CD4-positive, alpha-beta memory T cell (primary cell): Measurements from ENCODE around the gene TENT5C. TPM values are rescaled to one million over a fixed set of nuclear protein-coding genes. Genes with fewer than 3 reads are reported as not detected.
"Not testable (repeated sequence)": the region's sequence is repeated elsewhere in the genome, so short reads cannot be mapped to it uniquely, and the experiment has no call there.

Experiments used
- CTCF ChIA-PET: fragments of 350-600 bp; sonication (Branson Sonifier 250); formaldehyde crosslinking; loops from one replicate; lab custom pipeline; 2021; ENCODE audit warnings: inconsistent platforms; ENCODE audit not compliant: partially characterized antibody; lab: Charles Lee
- POLR2A ChIA-PET: fragments of 350-600 bp; sonication (Branson Sonifier 250); formaldehyde crosslinking; loops from one replicate; lab custom pipeline; 2021; ENCODE audit not compliant: partially characterized antibody; lab: Charles Lee
- DNase-seq, 5 donors: peaks; one replicate each; pipeline versions ENCODE4 v3.0.0 to v3.0.0-alpha.2; 2020 to 2022; ENCODE audit warnings: mixed read lengths in 1 of 5
- H3K27ac ChIP-seq: one replicate; pipeline ENCODE4 v1.7.0; 2013; ENCODE audit warnings: low read depth, low read length
- H3K27me3 ChIP-seq: 2 replicates; pipeline ENCODE4 v1.7.0; 2013; ENCODE audit warnings: mild to moderate bottlenecking, low read length, moderate library complexity; ENCODE audit not compliant: insufficient read depth
- H3K36me3 ChIP-seq: 2 replicates; pipeline ENCODE4 v1.7.0; 2013; ENCODE audit warnings: mild to moderate bottlenecking, low read length, moderate library complexity; ENCODE audit not compliant: insufficient read depth
- H3K4me1 ChIP-seq: 2 replicates; pipeline ENCODE4 v1.7.0; 2013; ENCODE audit warnings: mild to moderate bottlenecking, low read length, moderate library complexity; ENCODE audit not compliant: insufficient read depth
- H3K4me3 ChIP-seq, 2 donors: one replicate each; pipeline ENCODE4 v1.7.0; 2013; ENCODE audit warnings: low read length in 2 of 2, mild to moderate bottlenecking in 1 of 2
- H3K9me3 ChIP-seq, 2 donors: one replicate each; pipeline ENCODE4 v1.7.0; 2013; ENCODE audit warnings: low read length in 2 of 2, control low read depth in 1 of 2; ENCODE audit not compliant: control insufficient read depth in 1 of 2
- H3K27ac Mint-ChIP-seq, 7 donors: one replicate each; pipeline ENCODE4 v1.8.0; 2020 to 2021; ENCODE audit warnings: mixed read lengths in 7 of 7, mild to moderate bottlenecking in 6 of 7, inconsistent platforms in 3 of 7, moderate library complexity in 3 of 7
- H3K27me3 Mint-ChIP-seq, 2 donors: one replicate each; pipeline ENCODE4 v1.8.0; 2020 to 2021; ENCODE audit warnings: mixed read lengths in 2 of 2
- H3K36me3 Mint-ChIP-seq, 2 donors: one replicate each; pipeline ENCODE4 v1.8.0; 2020 to 2021; ENCODE audit warnings: mixed read lengths in 2 of 2, inconsistent platforms in 1 of 2, mild to moderate bottlenecking in 1 of 2
- H3K4me1 Mint-ChIP-seq, 4 donors: one replicate each; pipeline ENCODE4 v1.8.0; 2020 to 2021; ENCODE audit warnings: mixed read lengths in 4 of 4, mild to moderate bottlenecking in 1 of 4
- H3K4me3 Mint-ChIP-seq, 8 donors: one replicate each; pipeline ENCODE4 v1.8.0; 2020 to 2021; ENCODE audit warnings: mixed read lengths in 8 of 8, mild to moderate bottlenecking in 7 of 8, moderate library complexity in 6 of 8, inconsistent platforms in 3 of 8
- H3K9me3 Mint-ChIP-seq, 8 donors: one replicate each; pipeline ENCODE4 v1.8.0; 2020 to 2021; ENCODE audit warnings: mixed read lengths in 8 of 8, mild to moderate bottlenecking in 5 of 8, inconsistent platforms in 3 of 8, moderate library complexity in 1 of 8
- intact Hi-C: fragments of 100-400 bp; cut with micrococcal nuclease; formaldehyde crosslinking; loops from one replicate; pipeline ENCODE4 v1.15.1; 2023
- polyA plus RNA-seq, 2 donors: library from polyadenylated mRNA; unstranded; fragments of 300-500 nt; fragmentation: Illumina TruSeq; gene quantifications; one replicate each; pipeline ENCODE4 v1.2.3, GENCODE V29; 2021
- total RNA-seq, 2 experiments: library from RNA; stranded (reverse); gene quantifications; one replicate each; pipeline ENCODE4 v1.2.3, GENCODE V29; 2021

The TENT5C gene
- total RNA-seq (10 to 100 TPM; 13.9 to 14.8 TPM), polyA plus RNA-seq (10 to 100 TPM in 1 of 2 donors, 1 to 10 TPM in 1; 5.3 to 43.0 TPM)

DNA sequence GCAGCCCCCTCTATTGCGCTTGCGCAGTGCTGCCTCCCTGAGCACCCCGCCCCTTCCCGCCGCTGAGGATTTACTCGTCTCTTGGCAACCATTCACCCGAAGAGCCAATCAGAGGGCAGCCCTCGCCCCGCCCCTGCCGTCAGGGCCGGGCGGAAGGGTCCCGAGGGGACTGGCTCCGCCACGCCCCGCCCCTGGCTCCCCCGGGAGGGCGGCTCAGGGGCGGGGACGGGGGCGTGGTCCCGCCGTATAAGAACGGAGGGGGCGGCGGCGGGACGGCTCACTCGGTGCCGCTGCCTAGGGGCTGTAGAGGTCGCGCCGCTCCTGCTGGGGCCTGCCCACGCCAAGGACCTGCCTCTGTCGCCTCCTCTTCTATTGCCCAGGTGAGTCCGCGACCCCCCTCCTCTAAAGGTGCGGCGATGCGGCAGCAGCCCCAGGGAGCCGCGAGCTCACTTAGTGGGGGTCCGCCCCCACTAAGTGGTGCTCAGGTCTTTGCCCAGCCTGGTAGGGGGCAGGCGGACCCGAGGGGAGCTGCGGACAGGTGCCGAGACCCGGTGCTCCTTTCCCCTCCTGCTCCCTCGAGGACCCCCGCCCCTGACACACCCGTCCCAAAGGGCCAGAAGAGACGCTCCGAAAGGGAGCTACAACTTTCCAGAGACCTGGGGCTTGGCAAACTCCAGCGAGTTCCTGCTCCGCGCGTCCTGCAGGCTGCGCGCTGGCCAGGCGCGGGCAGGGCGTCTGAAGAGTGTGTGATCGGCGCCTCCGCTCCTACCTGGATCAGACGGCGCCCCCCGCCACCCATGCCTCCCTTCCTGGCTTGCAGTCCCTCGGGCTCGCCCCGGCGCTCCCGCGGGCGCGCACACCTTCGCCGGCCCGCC lies at the start of gene TENT5C:
TSS of gene TENT5C (plus strand) at position 275 of the 875 bp plus-strand sequence. CDS start 16,821 bp downstream, outside the sequence.
- Histone ChIP-seq H3K27ac (peak within 1 kb of the TSS; percentile 92), H3K4me3 (peak within 1 kb of the TSS; percentile 93 to 98), H3K9me3 (no peaks in the 10 kb centered on the region), H3K36me3 (no peaks in the 10 kb centered on the region), H3K27me3 (no peaks in the 10 kb centered on the region), H3K4me1 (peaks cover 43% of the 10 kb centered on the region)
- no peaks in the 10 kb centered on the region for H3K9me3 Mint-ChIP-seq
- ChIA-PET CTCF (interaction anchor here (0.6 to 13.9 kb wide), 10 partner anchors 17 to 551 kb away, joined by 3 to 135 read pairs (median 11); no protein-coding TSS in a partner anchor), POLR2A (interaction anchor here (0.6 to 12.2 kb wide), 26 partner anchors 9 to 851 kb away, joined by 3 to 493 read pairs (median 6); partner anchors contain the start of genes CD2 and MAN1A2)
- peak within 1 kb of the TSS; percentile 94 to 100 (median 99) for H3K27ac Mint-ChIP-seq
- peaks cover 21 to 36% of the 10 kb centered on the region in 2 donors for H3K36me3 Mint-ChIP-seq
- DNase-seq = peak; percentile 99 to 100 (median 99)
- no peaks in the 10 kb centered on the region for H3K27me3 Mint-ChIP-seq
- intact Hi-C loops = loop anchor here (1.0 to 10.0 kb wide), 10 partner anchors 9 to 1536 kb away; partner anchors contain the start of genes CD2, TTF2 and WARS2
- peaks cover 28 to 59% (median 37%) of the 10 kb centered on the region in 4 donors for H3K4me1 Mint-ChIP-seq
- H3K4me3 Mint-ChIP-seq = peak within 1 kb of the TSS; percentile 91 to 100 (median 98)

DNA sequence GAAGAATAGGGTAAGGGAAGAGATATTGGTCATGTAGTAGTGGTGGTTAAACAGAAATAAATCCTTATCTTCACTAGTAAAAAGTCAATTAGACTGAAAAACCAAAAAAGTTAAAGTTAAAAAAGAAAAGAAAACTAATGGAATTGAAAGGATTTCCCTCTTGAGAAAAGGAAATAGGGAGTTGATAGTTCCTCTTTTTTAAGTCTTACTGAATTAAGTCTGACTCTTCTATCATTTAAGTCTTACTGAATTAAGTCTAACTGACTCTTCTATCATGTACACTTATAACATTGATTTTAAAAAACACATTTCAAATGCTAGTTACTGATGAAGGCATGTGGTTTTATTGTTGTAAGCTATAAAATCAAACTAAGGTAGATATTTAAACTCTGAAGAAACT lies 49.5 kb upstream of the TENT5C start:
- no peaks in the 10 kb centered on the region for H3K4me1 ChIP-seq
- intact Hi-C loops = no loop called here
- ChIA-PET CTCF (interaction anchor here (2.8 kb wide), 1 partner anchor 202 kb away, joined by 8 read pairs; no protein-coding TSS in a partner anchor), POLR2A (no interaction called here)
- H3K27me3 Mint-ChIP-seq = no peaks in the 10 kb centered on the region
- no peaks in the 10 kb centered on the region for H3K9me3 ChIP-seq
- no peak overlapping the region for H3K27ac ChIP-seq
- DNase-seq = no peak
- H3K36me3 ChIP-seq = no peaks in the 10 kb centered on the region
- no peak overlapping the region for H3K4me3 ChIP-seq
- H3K27me3 ChIP-seq = no peaks in the 10 kb centered on the region
- peaks cover 0 to 7% of the 10 kb centered on the region in 2 donors for H3K36me3 Mint-ChIP-seq
- peaks cover 0 to under 1% (median 0%) of the 10 kb centered on the region in 4 donors for H3K4me1 Mint-ChIP-seq
- H3K4me3 Mint-ChIP-seq = no peak overlapping the region
- H3K9me3 Mint-ChIP-seq = peaks cover 3 to 12% (median 8%) of the 10 kb centered on the region in 8 donors
- no peak overlapping the region for H3K27ac Mint-ChIP-seq

DNA sequence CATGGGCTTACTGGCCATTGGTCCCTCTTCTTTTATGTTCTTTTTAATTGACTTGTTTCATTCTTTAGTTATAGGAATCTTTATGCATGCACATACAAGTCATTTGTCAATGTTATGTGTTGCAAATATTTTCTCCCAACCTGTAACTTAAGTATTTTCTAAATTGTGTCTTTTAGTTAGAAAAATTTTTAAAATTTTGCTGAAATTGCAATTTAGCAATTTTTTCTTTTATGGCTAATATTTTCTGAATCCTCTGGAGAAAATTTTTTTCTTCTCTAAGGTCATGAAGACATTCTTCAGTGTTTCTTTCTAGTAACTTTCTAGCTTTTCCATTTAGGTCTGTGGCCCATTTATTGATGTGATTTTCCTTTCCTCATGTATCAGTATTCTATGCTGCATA lies 48.9 kb upstream of the TENT5C start:
- peaks cover 0 to 4% (median under 1%) of the 10 kb centered on the region in 4 donors for H3K4me1 Mint-ChIP-seq

DNA sequence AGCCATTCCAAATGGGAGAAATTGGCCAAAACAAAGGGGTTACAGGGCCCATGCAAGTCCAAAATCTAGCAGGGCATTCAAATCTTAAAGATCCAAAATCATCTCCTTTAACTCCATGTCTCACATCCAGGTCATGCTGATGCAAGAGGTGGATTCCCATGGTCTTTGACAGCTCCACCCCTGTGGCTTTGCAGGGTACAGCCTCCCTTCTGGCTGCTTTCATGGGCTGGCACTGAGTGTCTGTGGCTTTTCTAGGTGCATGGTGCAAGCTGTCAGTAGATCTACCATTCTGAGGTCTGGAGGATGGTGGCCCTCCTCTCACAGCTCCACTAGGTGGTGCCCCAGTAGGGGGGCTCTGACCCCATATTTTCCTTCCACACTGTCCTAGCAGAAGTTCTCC lies 47.4 kb upstream of the TENT5C start:
- H3K4me1 ChIP-seq, H3K36me3 Mint-ChIP-seq, H3K4me1 Mint-ChIP-seq, H3K9me3 ChIP-seq, H3K27me3 Mint-ChIP-seq, intact Hi-C loops, POLR2A ChIA-PET, H3K27ac Mint-ChIP-seq, H3K27ac ChIP-seq, H3K27me3 ChIP-seq, DNase-seq, H3K4me3 ChIP-seq, H3K4me3 Mint-ChIP-seq, H3K36me3 ChIP-seq: not testable (repeated sequence)
- CTCF ChIA-PET = interaction anchor here (1.1 kb wide), 1 partner anchor 23 kb away, joined by 3 read pairs; no protein-coding TSS in a partner anchor
- peaks cover 3 to 12% (median 8%) of the 10 kb centered on the region in 8 donors for H3K9me3 Mint-ChIP-seq

More for the DNA sequence above, 48.9 kb upstream of the TENT5C start:
- no peaks in the 10 kb centered on the region for H3K27me3 Mint-ChIP-seq
- ChIA-PET CTCF (interaction anchor here (2.8 kb wide), 1 partner anchor 201 kb away, joined by 8 read pairs; no protein-coding TSS in a partner anchor), POLR2A (no interaction called here)
- H3K36me3 Mint-ChIP-seq = peaks cover 0 to 7% of the 10 kb centered on the region in 2 donors
- H3K27ac Mint-ChIP-seq = no peak overlapping the region
- Histone ChIP-seq H3K36me3 (no peaks in the 10 kb centered on the region), H3K27me3 (no peaks in the 10 kb centered on the region), H3K4me1 (no peaks in the 10 kb centered on the region), H3K4me3 (no peak overlapping the region), H3K9me3 (no peaks in the 10 kb centered on the region), H3K27ac (no peak overlapping the region)
- peaks cover 3 to 12% (median 8%) of the 10 kb centered on the region in 8 donors for H3K9me3 Mint-ChIP-seq
- DNase-seq = no peak
- intact Hi-C loops = no loop called here
- no peak overlapping the region for H3K4me3 Mint-ChIP-seq

DNA sequence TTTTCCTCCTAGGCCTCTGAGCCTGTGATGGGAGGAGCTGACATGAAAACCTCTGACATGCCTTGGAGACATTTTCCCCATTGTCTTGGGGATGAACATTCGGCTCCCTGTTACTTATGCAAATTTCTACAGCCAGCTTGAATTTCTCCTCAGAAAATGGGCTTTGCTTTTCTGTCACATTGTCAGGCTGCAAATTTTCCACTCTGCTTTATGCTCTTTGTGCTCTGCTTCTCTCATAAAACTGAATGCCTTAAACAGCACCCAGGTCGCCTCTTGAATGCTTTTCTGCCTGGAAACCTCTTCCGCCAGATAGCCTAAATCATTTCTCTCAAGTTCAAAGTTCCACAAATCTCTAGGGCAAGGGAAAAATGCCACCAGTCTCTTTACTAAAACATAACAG lies 46.7 kb upstream of the TENT5C start:
- CTCF ChIA-PET = interaction anchor here (1.1 kb wide), 1 partner anchor 24 kb away, joined by 3 read pairs; no protein-coding TSS in a partner anchor
- Mint-ChIP-seq H3K9me3 (peaks cover 3 to 12% (median 8%) of the 10 kb centered on the region in 8 donors), H3K4me3 (no peak overlapping the region), H3K27ac (no peak overlapping the region), H3K27me3 (no peaks in the 10 kb centered on the region), H3K4me1 (peaks cover 0 to 4% (median under 1%) of the 10 kb centered on the region in 4 donors), H3K36me3 (peaks cover 0 to 7% of the 10 kb centered on the region in 2 donors)
- no peak overlapping the region for H3K27ac ChIP-seq
- no peaks in the 10 kb centered on the region for H3K4me1 ChIP-seq
- DNase-seq = no peak
- H3K36me3 ChIP-seq = no peaks in the 10 kb centered on the region
- H3K9me3 ChIP-seq = no peaks in the 10 kb centered on the region
- no peak overlapping the region for H3K4me3 ChIP-seq
- intact Hi-C loops = no loop called here
- no peaks in the 10 kb centered on the region for H3K27me3 ChIP-seq
- POLR2A ChIA-PET = no interaction called here

DNA sequence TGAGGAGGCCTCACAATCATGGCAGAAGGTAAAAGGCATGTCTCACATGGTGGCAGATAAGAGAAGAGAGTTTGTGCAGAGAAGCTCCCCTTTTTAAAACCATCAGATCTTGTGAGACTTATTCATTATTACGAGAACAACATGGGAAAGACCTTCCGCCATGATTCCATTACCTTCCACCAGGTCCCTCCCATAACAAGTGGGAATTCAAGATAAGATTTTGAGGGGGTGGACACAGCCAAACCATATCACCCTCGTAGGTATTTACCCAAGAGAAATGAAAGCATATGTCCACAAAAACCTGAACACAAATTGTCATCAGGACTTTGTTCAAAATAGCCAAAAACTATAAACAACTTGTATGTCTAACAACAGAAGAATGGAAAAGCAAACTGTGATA lies 45.9 kb upstream of the TENT5C start:
- H3K4me3 Mint-ChIP-seq = no peak overlapping the region
- POLR2A ChIA-PET = no interaction called here
- H3K27ac Mint-ChIP-seq = no peak overlapping the region
- H3K27me3 Mint-ChIP-seq = no peaks in the 10 kb centered on the region
- no peaks in the 10 kb centered on the region for H3K27me3 ChIP-seq
- CTCF ChIA-PET = interaction anchor here (4.1 kb wide), 1 partner anchor 24 kb away, joined by 20 read pairs; no protein-coding TSS in a partner anchor
- H3K36me3 Mint-ChIP-seq = peaks cover 0 to 7% of the 10 kb centered on the region in 2 donors
- H3K4me1 Mint-ChIP-seq = peaks cover 0 to 4% (median under 1%) of the 10 kb centered on the region in 4 donors
- no peak overlapping the region for H3K27ac ChIP-seq
- H3K4me1 ChIP-seq = no peaks in the 10 kb centered on the region
- DNase-seq = no peak
- intact Hi-C loops = no loop called here
- H3K36me3 ChIP-seq = no peaks in the 10 kb centered on the region
- peaks cover 3 to 12% (median 8%) of the 10 kb centered on the region in 8 donors for H3K9me3 Mint-ChIP-seq
- H3K9me3 ChIP-seq = no peaks in the 10 kb centered on the region
- no peak overlapping the region for H3K4me3 ChIP-seq

DNA sequence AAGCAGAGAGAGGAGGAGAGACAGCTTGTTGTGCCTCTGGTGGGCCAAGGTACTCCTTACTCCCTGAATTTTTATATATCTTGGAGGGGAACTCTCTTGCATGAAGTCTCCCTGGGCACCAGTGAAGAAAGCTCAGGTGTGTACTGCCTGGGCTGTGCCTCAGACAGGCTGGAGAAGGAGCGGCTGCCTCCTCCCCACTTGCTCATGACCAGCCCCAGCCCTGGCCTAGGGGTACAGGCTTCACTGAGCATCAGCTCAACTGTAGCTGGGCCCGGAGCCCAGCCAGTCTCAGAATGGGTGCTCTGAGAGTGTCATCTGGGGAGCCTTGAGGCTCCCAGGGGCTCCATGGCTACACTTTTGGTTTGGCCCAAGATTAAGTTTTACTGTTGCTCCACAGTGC lies 44.8 kb upstream of the TENT5C start:
- H3K4me3 Mint-ChIP-seq = no peak overlapping the region

More for the DNA sequence above, 44.8 kb upstream of the TENT5C start:
- no peaks in the 10 kb centered on the region for H3K9me3 ChIP-seq
- peaks cover 3 to 12% (median 8%) of the 10 kb centered on the region in 8 donors for H3K9me3 Mint-ChIP-seq
- H3K27me3 ChIP-seq = no peaks in the 10 kb centered on the region
- H3K27ac Mint-ChIP-seq = no peak overlapping the region
- intact Hi-C loops = no loop called here
- CTCF ChIA-PET = interaction anchor here (4.1 kb wide), 1 partner anchor 25 kb away, joined by 20 read pairs; no protein-coding TSS in a partner anchor
- H3K4me1 ChIP-seq = no peaks in the 10 kb centered on the region
- no peak overlapping the region for H3K27ac ChIP-seq
- DNase-seq = no peak
- H3K36me3 Mint-ChIP-seq = peaks cover 0 to 7% of the 10 kb centered on the region in 2 donors
- POLR2A ChIA-PET = no interaction called here
- no peaks in the 10 kb centered on the region for H3K36me3 ChIP-seq
- H3K4me1 Mint-ChIP-seq = peaks cover 0 to 4% (median under 1%) of the 10 kb centered on the region in 4 donors
- no peaks in the 10 kb centered on the region for H3K27me3 Mint-ChIP-seq
- no peak overlapping the region for H3K4me3 ChIP-seq
